ENCODE data around the gene SNCG.
"Not testable (repeated sequence)": the region's sequence is repeated elsewhere in the genome, so short reads cannot be mapped to it uniquely, and the experiment has no call there.

SNCG gene

GRCh38 chr10:86974484-86974883 is 16.1 kb downstream of the SNCG start:
- in situ Hi-C loops (cut with HindIII; ENCODE audit: low sequenced_read_pairs) = no loop called here

DNA sequence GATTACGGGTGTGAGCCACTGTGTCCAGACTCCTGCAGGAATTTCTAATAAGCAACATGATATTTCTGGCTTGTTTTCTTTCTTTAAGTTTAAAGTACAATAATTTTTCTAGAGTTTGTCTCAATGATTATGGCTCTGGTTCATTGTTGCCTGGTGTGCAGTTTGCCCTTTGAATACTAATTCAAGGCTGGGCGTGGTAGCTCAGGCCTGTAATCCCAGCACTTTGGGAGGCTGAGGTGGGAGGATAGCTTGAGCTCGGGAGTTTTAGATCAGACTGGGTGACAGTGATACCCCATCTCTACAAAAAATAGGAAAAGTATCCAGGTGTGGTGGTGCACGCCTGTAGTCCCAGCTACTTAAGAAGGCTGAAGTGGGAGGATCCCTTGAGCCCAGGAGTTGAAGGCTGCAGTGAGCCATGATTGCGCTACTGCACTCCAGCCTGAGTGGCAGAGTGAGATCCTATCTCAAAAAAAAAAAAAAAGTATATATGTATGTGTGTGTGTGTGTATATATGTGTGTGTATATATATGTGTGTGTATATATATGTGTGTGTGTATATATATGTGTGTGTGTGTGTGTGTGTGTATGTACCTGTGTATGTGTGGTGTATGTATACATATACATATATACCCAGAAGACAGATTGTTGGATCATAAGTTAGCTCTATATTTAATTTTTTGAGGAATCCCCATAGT is 18.1 kb downstream of the SNCG start:
- in situ Hi-C loops (cut with HindIII; ENCODE audit: low sequenced_read_pairs) = no loop called here

- in situ Hi-C loops (cut with HindIII; ENCODE audit: low sequenced_read_pairs) = not testable (repeated sequence)
Observed at GRCh38 chr10:86978457-86978856, 20.1 kb downstream of the SNCG start.

- in situ Hi-C loops (cut with HindIII; ENCODE audit: low sequenced_read_pairs) = no loop called here
Observed at GRCh38 chr10:86979296-86979818, 21.0 kb downstream of the SNCG start.

GRCh38 chr10:86979977-86980448 is 21.6 kb downstream of the SNCG start:
- in situ Hi-C loops (cut with HindIII; ENCODE audit: low sequenced_read_pairs) = no loop called here

DNA sequence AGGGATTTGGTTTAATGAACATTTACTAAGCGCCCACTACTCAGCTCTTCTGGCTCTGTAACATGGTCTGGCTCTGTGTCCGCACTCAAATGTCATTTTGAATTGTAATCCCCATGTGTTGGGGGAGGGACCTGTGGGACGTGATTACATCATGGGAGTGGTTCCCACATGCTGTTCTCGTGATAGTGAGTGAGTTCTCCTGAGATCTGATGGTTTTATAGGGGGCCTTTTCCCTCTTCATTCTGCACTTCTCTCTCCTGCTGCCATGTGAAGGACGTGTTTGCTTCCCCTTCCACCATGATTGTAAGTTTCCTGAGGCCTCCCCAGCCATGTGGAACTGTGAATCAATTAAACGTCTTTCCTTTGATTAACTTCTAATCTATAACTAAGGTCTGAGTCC is 22.6 kb downstream of the SNCG start:
- in situ Hi-C loops (cut with HindIII; ENCODE audit: low sequenced_read_pairs) = not testable (repeated sequence)

DNA sequence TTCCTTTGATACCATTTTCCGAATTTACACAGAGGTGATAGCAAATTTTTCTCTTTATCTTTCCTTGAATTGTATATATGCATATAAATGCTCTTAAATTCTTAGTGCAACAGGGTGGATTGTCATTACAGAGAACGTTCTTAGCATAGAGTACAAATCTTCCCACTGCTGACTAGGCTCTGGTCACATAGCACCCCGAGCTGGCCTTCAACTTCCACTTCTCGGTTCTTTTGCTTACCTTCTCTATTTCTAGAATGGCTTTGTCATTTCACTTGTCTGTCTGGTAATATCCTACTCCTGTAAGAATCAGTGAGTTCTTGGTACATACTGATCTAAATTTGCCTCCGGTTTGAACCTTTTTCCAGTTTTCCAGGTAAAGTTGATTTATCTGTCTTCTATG is 23.3 kb downstream of the SNCG start:
- in situ Hi-C loops (cut with HindIII; ENCODE audit: low sequenced_read_pairs) = no loop called here

DNA sequence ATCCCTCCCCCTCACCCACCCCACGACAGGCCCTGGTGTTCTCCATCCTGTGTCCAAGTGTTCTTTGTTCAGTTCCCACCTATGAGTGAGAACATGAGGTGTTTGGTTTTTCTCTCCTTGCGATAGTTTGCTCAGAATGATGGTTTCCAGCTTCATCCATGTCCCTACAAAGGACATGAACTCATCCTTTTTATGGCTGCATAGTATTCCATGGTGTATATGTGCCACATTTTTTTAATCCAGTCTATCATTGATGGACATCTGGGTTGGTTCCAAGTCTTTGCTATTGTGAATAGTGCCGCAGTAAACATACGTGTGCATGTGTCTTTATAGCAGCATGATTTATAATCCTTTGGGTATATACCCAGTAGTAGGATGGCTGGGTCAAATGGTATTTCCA is 26.1 kb downstream of the SNCG start:
- in situ Hi-C loops (cut with HindIII; ENCODE audit: low sequenced_read_pairs) = not testable (repeated sequence)

DNA sequence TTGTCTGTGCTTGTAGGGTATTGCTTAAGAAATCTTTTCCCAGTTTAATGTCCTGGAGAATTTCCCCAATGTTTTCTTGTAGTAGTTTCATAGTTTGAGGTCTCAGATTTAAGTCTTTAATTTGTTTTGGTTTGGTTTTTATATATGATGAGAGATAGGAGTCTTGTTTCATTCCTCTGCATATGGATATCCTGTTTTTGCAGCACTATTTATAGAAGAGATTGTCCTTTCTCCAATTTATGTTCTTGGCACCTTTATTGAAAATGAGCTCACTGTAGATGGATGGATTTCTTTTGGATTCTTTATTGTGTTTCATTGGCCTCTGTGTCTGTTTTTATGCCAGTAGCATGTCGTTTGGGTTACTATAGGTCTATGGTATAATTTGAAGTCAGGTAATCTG is 30.1 kb downstream of the SNCG start:
- in situ Hi-C loops (cut with HindIII; ENCODE audit: low sequenced_read_pairs) = no loop called here

- in situ Hi-C loops (cut with HindIII; ENCODE audit: low sequenced_read_pairs) = not testable (repeated sequence)
Observed at GRCh38 chr10:86991362-86991761, 33.0 kb downstream of the SNCG start.

DNA sequence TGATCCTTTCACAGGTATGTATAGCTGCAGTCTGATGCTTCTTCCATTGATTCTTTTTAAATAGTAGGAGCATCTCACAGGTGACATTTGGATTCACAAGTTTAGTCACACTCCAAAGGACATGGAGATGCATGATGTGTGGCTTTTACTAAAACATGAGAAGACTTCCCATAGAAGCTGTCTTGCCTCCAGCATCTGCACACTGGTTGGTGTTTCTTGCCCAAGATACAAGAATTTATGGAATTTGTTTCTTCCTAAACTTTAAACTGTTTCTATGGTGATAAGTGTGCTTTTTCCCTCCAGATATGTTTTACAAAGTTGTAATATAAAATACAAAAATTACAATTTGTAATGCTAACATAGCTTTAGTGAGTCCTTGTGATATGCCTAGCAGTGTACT is 34.1 kb downstream of the SNCG start:
- in situ Hi-C loops (cut with HindIII; ENCODE audit: low sequenced_read_pairs) = no loop called here

DNA sequence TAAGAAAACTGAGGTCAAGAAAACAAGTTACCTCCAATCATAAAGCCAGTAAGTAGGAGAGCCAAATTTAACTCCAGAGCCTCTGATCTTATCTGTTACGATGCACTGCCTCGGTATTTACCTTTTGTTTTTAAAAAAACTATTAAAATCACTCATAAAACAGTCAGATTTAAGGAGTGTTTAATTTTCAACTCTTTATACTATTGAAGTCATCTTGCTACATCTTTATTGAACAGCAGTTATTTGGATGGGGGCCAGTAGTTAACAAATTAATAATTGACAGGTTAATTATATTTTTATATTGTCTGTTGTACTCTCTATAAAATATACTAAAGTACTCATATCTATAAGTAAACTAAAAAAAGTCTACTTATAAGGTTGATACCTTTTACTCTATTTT is 34.5 kb downstream of the SNCG start:
- in situ Hi-C loops (cut with HindIII; ENCODE audit: low sequenced_read_pairs) = no loop called here

- in situ Hi-C loops (cut with HindIII; ENCODE audit: low sequenced_read_pairs) = not testable (repeated sequence)
Observed at GRCh38 chr10:86999802-87000403, 41.5 kb downstream of the SNCG start.

DNA sequence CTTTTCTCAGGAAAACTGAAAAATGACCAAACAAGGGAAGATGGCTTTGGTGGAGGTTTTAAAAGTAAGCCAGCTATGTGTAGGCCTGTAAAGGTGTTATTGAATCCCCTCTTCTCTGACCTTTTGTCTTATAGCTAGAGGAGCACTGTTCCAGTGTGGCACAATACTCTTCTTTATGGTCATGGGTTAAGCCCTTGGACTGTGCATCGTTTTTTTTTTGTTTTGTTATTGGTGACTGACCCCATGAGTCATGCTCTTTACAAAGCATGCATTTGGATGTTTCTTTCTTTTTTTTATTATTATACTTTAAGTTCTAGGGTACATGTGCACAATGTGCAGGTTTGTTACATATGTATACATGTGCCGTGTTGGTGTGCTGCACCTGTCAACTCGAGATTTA is 42.1 kb downstream of the SNCG start:
- in situ Hi-C loops (cut with HindIII; ENCODE audit: low sequenced_read_pairs) = no loop called here

- in situ Hi-C loops (cut with HindIII; ENCODE audit: low sequenced_read_pairs) = not testable (repeated sequence)
Observed at GRCh38 chr10:87007124-87007523, 48.7 kb downstream of the SNCG start.

- in situ Hi-C loops (cut with HindIII; ENCODE audit: low sequenced_read_pairs) = not testable (repeated sequence)
Observed at GRCh38 chr10:87007674-87008073, 49.3 kb downstream of the SNCG start.

- in situ Hi-C loops (cut with HindIII; ENCODE audit: low sequenced_read_pairs) = not testable (repeated sequence)
Observed at GRCh38 chr10:87008303-87008702, 49.9 kb downstream of the SNCG start.

GRCh38 chr10:87009134-87009696 is 50.8 kb downstream of the SNCG start:
- in situ Hi-C loops (cut with HindIII; ENCODE audit: low sequenced_read_pairs) = not testable (repeated sequence)
